Stimulated activated naive B cell treated with anti-CD40 and anti-IgM and Interleukin-4, amounts not matched to agents 10 μg/mL and 1 μg/mL and 100 μg/mL, for 72 hours (primary cell): ENCODE data around the gene LMLN.
A peak's percentile ranks its signal among the peaks of the same experiment; 100 is the strongest.
"Not testable (repeated sequence)": the region's sequence is repeated elsewhere in the genome, so short reads cannot be mapped to it uniquely, and the experiment has no call there.

Source experiments
- ATAC-seq, 2 donors: fragments of 150-1000 bp; cut with Tn5 transposase; replicated peaks; 2 replicates each; pipeline ENCODE4 v1.10.0; 2021; ENCODE audit warnings: moderate library complexity in 1 of 2
- DNase-seq: peaks from one replicate; pipeline ENCODE4 v3.0.0; 2021
- H3K27ac Mint-ChIP-seq: one replicate; pipeline ENCODE4 v1.8.0; 2022; ENCODE audit warnings: mild to moderate bottlenecking, mixed read lengths
- H3K27me3 Mint-ChIP-seq, 2 donors: one replicate each; pipeline ENCODE4 v1.8.0; 2022; ENCODE audit warnings: mixed read lengths in 2 of 2
- H3K36me3 Mint-ChIP-seq, 2 donors: one replicate each; pipeline ENCODE4 v1.8.0; 2022; ENCODE audit warnings: mixed read lengths in 2 of 2, mild to moderate bottlenecking in 1 of 2
- H3K4me1 Mint-ChIP-seq, 2 donors: one replicate each; pipeline ENCODE4 v1.8.0; 2022; ENCODE audit warnings: mixed read lengths in 2 of 2, mild to moderate bottlenecking in 1 of 2
- H3K4me3 Mint-ChIP-seq, 2 donors: one replicate each; pipeline ENCODE4 v1.8.0; 2022; ENCODE audit warnings: mild to moderate bottlenecking in 2 of 2, mixed read lengths in 2 of 2, moderate library complexity in 1 of 2
- H3K9me3 Mint-ChIP-seq, 2 donors: one replicate each; pipeline ENCODE4 v1.8.0; 2022; ENCODE audit warnings: mixed read lengths in 2 of 2, mild to moderate bottlenecking in 1 of 2

LMLN gene

DNA sequence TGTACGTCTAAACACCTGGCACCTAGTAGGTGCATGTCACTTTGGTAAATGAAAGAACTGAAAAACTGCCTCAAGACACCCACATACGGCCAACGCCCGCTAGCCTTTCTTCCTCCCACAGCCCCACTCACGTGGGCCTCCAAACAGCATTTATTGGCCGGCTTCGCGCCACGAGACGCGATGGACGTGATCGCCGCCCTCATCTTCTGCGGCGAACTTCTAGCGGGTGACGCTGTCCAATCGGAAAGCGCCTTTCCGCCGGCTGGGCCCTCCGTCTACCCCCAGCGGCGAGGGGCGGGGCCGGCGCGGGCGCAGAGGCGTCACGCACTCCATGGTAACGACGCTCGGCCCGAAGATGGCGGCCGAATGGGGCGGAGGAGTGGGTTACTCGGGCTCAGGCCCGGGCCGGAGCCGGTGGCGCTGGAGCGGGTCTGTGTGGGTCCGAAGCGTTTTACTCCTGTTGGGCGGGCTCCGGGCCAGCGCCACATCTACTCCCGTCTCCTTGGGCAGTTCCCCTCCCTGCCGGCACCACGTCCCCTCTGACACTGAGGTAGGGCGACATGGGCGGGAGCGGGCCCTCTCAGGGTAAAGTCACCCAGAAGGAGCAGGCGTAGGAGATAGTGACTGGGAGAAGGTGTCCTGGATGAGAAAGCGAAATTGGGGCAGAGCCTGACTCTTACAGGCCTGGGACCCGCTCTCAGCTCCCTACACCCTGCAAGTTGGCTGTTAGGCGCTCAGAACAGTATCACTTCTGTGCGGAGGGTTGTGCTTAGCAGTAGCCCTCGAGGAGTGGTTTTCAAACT is at the start of gene LMLN:
LMLN (plus strand) TSS at position 327 of the 803 bp plus-strand sequence; CDS start at position 356, 29 bp downstream.
- Mint-ChIP-seq H3K27ac (peak within 1 kb of the TSS; percentile 96), H3K36me3 (peaks cover 21 to 28% of the 10 kb centered on the region in 2 donors), H3K4me1 (peaks cover 26 to 50% of the 10 kb centered on the region in 2 donors), H3K4me3 (peak within 1 kb of the TSS; percentile 93 to 96), H3K9me3 (peaks cover 1 to 3% of the 10 kb centered on the region in 2 donors), H3K27me3 (peaks cover 0 to 6% of the 10 kb centered on the region in 2 donors)
- ATAC-seq (peak; percentile 94 to 97), DNase-seq (peak; percentile 95)

DNA sequence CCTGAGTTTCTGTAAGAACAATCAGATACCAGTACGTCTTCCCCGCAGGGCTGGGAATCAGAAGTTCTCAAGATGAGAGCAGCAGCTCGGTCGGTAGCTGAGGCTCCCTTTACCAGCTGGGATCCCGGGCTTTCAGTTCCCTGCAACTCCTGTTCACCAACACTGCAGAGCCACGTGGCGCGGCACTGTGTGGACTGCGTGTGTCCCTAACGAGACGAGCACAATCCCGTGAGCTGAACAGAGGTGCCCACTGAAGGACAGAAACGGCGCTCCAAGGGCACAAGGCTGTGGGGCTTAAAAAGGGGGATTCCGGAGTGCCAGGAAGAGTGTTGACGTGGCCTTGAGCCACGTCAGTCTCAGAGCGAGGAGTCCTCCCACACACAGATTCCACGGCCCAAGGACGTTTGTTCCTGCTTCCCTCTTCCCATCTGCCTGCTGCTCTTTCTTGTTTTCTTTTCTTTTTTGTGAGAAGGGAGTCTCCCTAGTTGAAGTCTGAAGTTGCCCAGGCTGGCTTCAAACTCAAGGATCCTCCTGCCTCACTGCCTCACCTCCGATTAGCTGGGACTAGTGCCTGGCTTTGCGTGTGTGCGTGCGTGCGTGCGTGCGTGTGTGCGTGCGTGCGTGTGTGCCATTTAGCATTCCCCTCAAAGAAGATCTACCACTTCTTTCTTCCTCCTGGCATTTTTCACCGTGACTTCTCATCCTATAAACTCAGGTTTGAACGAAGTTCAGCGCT is 47.1 kb upstream of the LMLN start:
- Mint-ChIP-seq H3K9me3 (no peaks in the 10 kb centered on the region), H3K4me3 (no peak overlapping the region), H3K27me3 (no peaks in the 10 kb centered on the region), H3K36me3 (peaks cover 5 to 11% of the 10 kb centered on the region in 2 donors), H3K4me1 (no peaks in the 10 kb centered on the region), H3K27ac (no peak overlapping the region)
- no peak for ATAC-seq
- no peak for DNase-seq

DNA sequence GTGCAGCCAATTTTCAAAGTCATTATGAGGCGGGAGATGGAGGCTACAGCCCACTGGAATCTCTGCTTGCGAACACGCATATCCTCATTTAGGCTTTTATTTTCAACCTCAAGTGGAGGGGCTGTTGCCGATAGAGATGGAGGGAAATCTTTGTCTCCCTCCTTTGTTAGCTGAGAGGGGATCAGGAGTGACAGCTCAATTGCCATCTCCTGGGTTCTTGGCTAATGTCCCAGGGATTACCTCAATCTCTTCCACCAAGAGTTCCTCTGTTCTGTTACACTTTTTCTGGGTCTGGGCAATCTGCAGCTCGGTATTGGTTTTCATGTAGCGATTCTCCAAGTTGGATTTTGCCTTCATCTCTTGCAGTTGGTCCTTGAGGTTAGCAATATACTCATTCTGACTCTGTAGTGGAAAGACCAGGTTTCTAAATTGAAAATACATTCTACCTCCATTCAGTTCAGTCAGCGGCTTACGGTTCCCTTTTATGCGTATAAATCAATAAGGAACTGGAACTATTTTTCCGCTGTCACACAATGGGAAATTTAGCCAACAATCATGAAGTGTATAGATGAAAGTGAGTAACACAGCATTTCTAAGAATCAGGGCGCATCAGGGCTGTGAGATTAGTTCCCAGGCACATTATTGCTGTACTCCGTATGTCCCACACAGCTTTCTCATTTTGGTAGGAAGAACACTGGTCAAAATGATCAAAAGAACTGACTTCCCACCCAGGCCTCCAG is 46.2 kb upstream of the LMLN start:
- H3K27me3 Mint-ChIP-seq = no peaks in the 10 kb centered on the region
- H3K27ac Mint-ChIP-seq = no peak overlapping the region

DNA sequence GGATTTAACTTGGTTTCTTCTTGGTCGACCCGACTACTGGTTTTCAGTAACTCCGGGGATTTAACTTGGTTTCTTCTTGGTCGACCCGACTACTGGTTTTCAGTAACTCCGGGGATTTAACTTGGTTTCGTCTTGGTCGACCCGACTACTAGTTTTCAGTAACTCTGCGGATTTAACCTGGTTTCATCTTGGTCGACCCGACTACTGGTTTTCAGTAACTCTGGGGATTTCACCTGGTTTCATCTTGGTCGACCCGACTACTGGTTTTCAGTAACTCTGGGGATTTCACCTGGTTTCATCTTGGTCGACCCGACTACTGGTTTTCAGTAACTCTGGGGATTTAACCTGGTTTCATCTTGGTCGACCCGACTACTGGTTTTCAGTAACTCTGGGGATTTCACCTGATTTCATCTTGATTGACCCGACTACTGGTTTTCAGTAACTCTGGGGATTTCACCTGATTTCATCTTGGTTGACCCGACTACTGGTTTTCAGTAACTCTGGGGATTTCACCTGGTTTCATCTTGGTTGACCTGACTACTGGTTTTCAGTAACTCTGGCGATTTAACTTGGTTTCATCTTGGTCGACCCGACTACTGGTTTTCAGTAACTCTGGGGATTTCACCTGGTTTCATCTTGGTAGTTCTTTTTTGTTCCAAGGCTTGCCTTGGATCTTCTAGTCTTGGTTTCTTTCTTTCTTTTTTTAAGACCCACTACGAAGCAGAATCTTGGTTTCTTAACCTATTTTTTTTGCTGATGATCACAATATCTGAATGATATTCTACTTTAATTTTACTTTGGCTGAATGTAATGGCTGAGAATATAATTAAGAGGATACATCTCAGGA is 38.4 kb upstream of the LMLN start:
- ATAC-seq, DNase-seq, H3K27ac Mint-ChIP-seq, H3K9me3 Mint-ChIP-seq, H3K4me3 Mint-ChIP-seq, H3K4me1 Mint-ChIP-seq, H3K27me3 Mint-ChIP-seq: not testable (repeated sequence)
- peaks cover 10 to 15% of the 10 kb centered on the region in 2 donors for H3K36me3 Mint-ChIP-seq

More for the DNA sequence above, 46.2 kb upstream of the LMLN start:
- ATAC-seq = no peak
- Mint-ChIP-seq H3K9me3 (no peaks in the 10 kb centered on the region), H3K4me3 (no peak overlapping the region), H3K4me1 (no peaks in the 10 kb centered on the region), H3K36me3 (peaks cover 5 to 11% of the 10 kb centered on the region in 2 donors)
- no peak for DNase-seq

DNA sequence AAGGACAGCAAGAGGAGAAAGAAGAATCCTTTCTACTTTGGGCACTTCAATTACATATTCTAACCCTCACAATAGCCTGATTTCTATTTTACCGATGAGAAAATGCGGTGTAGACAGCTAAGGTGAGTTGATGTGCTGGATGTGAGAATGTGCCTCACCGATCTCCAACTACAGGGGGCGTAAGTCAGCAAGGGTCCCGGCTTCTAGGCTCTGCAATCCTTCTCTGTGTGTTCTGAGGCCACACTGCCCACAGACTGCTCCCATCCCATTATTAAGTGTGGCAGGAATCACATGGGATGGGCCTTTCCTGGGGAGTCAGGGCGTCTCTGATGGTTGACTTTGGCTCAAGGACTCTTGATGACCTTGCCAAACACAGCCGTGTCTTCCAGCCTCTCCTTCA is 33.6 kb upstream of the LMLN start:
- ATAC-seq (no peak), DNase-seq (no peak)
- Mint-ChIP-seq H3K27me3 (no peaks in the 10 kb centered on the region), H3K27ac (no peak overlapping the region), H3K36me3 (peaks cover 32 to 39% of the 10 kb centered on the region in 2 donors), H3K9me3 (peaks cover 0 to 3% of the 10 kb centered on the region in 2 donors), H3K4me3 (no peak overlapping the region), H3K4me1 (no peaks in the 10 kb centered on the region)

- H3K27ac Mint-ChIP-seq, ATAC-seq, H3K4me3 Mint-ChIP-seq, H3K27me3 Mint-ChIP-seq, H3K9me3 Mint-ChIP-seq, H3K4me1 Mint-ChIP-seq, DNase-seq: not testable (repeated sequence)
- H3K36me3 Mint-ChIP-seq = peaks cover 27 to 40% of the 10 kb centered on the region in 2 donors
Observed at GRCh38 chr3:197927578-197927977, 32.4 kb upstream of the LMLN start.

GRCh38 chr3:197936819-197937384 is 23.1 kb upstream of the LMLN start:
- DNase-seq (no peak), ATAC-seq (no peak)
- no peaks in the 10 kb centered on the region for H3K27me3 Mint-ChIP-seq
- H3K4me1 Mint-ChIP-seq = peaks cover 0 to 3% of the 10 kb centered on the region in 2 donors
- H3K4me3 Mint-ChIP-seq = no peak overlapping the region
- no peaks in the 10 kb centered on the region for H3K9me3 Mint-ChIP-seq
- no peak overlapping the region for H3K27ac Mint-ChIP-seq
- peaks cover 3 to 5% of the 10 kb centered on the region in 2 donors for H3K36me3 Mint-ChIP-seq

GRCh38 chr3:197940745-197941384 is 19.2 kb upstream of the LMLN start:
- no peak for DNase-seq
- no peaks in the 10 kb centered on the region for H3K27me3 Mint-ChIP-seq
- no peaks in the 10 kb centered on the region for H3K9me3 Mint-ChIP-seq
- H3K4me1 Mint-ChIP-seq = peaks cover 0 to 1% of the 10 kb centered on the region in 2 donors
- no peak for ATAC-seq
- H3K4me3 Mint-ChIP-seq = no peak overlapping the region
- H3K36me3 Mint-ChIP-seq = peaks cover 2 to 12% of the 10 kb centered on the region in 2 donors
- no peak overlapping the region for H3K27ac Mint-ChIP-seq

DNA sequence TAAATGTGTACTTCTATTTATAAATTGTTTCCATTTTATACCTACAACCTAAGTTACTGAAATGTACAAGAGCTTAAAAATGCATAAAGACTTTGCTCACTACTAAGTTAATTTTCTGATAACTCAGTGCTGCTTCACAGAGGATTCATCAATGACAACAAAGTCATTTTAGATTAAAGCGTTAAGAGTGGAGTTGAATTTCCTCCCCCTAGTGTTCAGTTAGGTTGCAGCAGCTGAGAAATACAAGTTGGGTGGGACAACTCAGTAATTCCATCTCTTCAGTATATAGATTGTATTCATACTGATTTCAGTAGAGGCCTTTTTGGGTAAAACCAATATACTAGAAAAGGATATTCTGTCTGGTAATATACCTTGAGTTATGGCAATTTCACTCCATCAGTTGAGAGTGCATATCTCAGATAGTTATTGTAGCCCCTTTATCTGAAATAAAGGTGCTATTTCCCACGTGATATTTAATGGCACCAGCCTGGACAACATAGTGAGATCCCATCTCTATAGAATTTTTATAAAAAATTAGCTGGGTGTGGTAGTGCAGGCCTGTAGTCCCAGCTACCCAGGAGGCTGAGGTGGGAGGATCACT is 17.0 kb upstream of the LMLN start:
- Mint-ChIP-seq H3K4me3 (no peak overlapping the region), H3K9me3 (no peaks in the 10 kb centered on the region), H3K27ac (no peak overlapping the region), H3K4me1 (peaks cover 0 to 1% of the 10 kb centered on the region in 2 donors), H3K36me3 (peaks cover 0 to 12% of the 10 kb centered on the region in 2 donors), H3K27me3 (no peaks in the 10 kb centered on the region)
- peak; percentile 60 to 79 for ATAC-seq
- no peak for DNase-seq

DNA sequence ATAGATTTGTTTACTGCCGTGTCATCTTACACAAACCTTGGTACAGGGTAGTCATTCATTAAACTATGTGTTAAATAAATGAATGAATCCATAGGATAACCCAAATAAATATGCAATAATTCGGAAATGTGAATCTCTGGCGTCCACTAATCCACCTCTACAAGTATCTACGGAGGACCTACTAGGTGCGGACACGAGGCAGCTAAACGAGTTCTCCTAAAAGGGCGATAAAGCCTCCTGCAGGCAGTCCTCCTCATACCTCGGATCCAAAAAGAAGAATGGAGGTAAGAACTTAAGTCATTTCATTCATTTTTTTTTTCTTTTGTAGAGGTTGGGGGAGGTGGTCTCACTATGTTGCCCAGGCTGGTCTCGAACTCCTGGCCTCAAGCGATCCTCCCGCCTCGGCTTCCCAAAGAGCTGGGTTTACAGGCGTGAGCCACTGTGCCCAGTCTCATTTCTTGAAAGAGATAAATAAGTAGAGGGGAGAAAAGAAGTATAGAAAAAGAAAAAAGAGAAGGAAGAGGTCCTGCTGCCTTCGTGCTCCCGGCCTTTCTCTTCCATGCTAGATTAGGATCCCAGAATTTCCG is 10.7 kb upstream of the LMLN start:
- Mint-ChIP-seq H3K4me3 (peak overlapping the region; percentile 96 to 97), H3K4me1 (peaks cover 18 to 44% of the 10 kb centered on the region in 2 donors), H3K9me3 (no peaks in the 10 kb centered on the region), H3K27me3 (no peaks in the 10 kb centered on the region), H3K36me3 (peaks cover 33 to 44% of the 10 kb centered on the region in 2 donors), H3K27ac (peak overlapping the region; percentile 100)
- ATAC-seq (peak; percentile 10), DNase-seq (no peak)

- H3K36me3 Mint-ChIP-seq = peaks cover 40 to 51% of the 10 kb centered on the region in 2 donors
- ATAC-seq (peak; percentile 93 to 94), DNase-seq (peak; percentile 84)
- H3K27ac Mint-ChIP-seq = peak within 1 kb of the TSS; percentile 100
- H3K9me3 Mint-ChIP-seq = no peaks in the 10 kb centered on the region
- peaks cover 18 to 52% of the 10 kb centered on the region in 2 donors for H3K4me1 Mint-ChIP-seq
- no peaks in the 10 kb centered on the region for H3K27me3 Mint-ChIP-seq
- H3K4me3 Mint-ChIP-seq = peak within 1 kb of the TSS; percentile 96 to 97
Observed at GRCh38 chr3:197949778-197950676, 10.0 kb upstream of the LMLN start, which contains the start of gene RPL35A. Gene RPL35A (plus strand): TSS chr3:197950190. CDS start chr3:197950968, 778 bp downstream.
